Raji (cell line): ENCODE data around the gene ZNF335.

Source experiments
- POLR2A ChIP-seq: IDR thresholded peaks from 2 replicates; pipeline ENCODE4 v1.6.1; 2011; ENCODE audit warnings: low read depth, low read length, control low read depth; ENCODE audit not compliant: insufficient read depth

The ZNF335 gene

DNA sequence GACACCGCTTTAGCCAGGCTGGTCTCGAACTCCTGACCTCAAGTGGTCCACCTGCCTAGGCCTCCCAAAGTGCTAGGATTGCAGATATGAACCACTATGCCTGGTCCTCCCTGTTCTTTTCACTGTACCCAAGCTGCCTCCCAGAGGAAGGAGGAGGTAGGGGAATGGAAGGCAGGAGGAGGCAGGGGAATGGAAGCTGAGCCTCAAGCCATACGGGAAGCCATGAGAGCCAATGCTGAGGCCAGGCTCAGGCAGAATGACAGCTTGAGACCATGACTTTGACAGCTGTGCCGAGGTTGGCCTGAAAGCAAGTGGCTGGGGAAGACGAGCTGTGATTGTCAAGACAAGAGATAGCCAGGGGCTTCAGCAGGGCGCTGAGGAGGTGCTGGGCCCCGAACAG lies 13.6 kb upstream of the ZNF335 start:
- no peak for TF ChIP-seq POLR2A

DNA sequence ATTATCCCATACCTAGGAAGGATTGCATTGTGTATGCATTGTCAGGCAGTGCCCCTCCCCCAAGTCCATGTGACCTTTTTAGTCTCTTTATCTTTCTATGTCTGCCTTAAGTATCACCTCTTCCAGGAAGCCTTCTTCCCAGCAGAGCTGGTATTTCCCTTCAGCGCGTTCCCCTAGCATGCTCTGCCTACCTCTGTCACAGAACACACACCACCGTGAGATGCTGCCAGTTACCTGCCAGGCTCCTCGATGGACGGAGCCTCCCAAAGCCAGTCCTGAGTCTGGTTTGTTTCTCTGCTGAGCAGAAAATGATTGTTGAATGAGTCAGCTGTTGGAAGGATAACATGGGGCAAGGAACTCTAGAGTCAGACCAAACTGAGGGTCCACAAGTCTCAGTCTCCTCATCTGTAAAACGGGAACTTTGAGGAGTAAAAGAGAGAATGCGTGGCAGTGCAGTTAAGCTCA lies 11.3 kb upstream of the ZNF335 start:
- TF ChIP-seq POLR2A, result no peak

DNA sequence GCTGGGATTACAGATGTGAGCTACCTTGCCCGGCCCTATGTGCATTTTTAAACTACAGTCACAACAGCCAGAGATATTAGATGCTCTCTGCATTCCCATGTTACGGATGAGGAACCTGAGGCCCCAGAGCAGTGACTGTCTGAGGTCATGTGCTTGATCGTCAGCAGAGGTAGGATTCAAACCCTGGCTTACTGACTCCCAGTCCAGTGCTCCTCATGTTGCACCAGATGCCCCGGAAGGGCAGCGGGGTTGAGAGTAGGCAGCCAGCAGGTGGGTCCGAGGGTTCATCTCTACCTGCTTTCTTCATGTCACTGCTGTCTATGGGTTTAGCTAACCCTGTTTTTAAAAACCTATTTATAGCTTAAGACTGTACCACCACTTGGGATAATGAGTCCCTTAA lies 9.3 kb upstream of the ZNF335 start:
- no peak for TF ChIP-seq POLR2A

DNA sequence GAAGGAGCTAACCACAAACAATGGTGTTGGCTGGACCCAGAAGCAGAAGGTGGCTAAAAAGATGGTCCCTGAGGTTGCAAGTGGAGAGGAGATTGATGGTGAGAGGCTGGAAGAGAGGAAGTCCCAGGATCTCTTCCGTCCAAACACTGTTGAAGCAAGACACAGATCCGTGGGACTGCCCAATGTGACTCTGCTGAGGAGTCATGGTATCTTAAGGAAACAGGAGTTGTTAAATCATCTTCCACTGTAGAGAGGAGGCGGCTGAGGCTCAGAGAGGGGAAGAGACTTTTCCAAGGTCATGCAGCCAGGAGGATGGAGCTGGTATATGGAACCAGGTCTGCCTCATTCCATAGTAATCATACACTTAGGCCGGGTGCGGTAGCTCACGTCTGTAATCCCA lies 4.1 kb upstream of the ZNF335 start:
- TF ChIP-seq POLR2A, result no peak

DNA sequence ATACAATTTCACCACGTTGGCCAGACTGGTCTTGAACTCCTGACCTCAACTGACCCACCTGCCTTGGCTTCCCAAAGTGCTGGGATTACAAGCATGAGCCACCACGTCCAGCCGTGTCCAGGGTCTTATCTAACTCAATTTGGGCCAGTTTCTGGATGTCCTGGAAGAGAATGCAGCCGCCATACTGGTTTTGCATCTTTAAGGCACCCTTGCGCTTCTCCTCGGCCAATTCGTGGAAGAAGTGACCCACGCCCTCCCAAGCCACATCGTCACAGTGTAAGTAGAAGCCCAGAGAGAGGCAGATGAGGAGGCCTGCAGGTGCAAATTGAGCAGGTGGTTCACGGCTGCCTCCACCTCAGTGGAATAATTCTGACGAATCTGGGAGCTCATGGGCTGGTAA lies 3.7 kb upstream of the ZNF335 start:
- TF ChIP-seq POLR2A, result no peak

DNA sequence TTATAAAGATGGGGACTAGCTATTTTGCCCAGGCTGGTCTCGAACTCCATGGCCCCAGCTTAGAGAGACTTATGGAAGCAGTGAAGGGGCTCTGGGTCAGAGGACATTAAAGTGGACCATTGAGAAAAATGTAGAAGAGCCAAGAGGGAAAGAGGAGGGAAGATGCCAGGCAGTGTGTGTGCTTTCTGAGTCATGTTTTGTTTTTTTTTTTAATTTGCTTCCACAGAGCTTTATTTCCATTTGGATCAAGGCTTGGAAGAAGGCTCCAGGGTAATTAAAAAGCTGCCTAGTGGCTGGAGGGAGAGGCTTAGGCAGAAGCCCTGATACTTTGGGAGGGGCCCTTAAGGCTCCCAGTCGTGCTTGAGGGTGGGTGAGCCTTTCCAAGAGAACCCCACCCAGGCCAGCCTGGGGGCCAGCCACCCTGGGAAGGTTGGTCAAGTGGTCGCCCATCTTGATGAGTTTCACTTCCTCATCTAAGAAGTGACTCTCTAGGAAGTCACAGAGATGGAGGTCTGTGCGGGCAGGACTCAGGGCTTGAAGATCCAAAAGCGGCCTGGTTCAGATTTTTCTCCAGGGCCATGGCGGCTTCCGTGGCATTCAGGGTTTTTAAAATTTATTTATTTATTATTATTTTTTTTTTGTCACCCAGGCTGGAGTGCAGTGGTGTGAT lies 3.0 kb upstream of the ZNF335 start:
- TF ChIP-seq POLR2A, result no peak

DNA sequence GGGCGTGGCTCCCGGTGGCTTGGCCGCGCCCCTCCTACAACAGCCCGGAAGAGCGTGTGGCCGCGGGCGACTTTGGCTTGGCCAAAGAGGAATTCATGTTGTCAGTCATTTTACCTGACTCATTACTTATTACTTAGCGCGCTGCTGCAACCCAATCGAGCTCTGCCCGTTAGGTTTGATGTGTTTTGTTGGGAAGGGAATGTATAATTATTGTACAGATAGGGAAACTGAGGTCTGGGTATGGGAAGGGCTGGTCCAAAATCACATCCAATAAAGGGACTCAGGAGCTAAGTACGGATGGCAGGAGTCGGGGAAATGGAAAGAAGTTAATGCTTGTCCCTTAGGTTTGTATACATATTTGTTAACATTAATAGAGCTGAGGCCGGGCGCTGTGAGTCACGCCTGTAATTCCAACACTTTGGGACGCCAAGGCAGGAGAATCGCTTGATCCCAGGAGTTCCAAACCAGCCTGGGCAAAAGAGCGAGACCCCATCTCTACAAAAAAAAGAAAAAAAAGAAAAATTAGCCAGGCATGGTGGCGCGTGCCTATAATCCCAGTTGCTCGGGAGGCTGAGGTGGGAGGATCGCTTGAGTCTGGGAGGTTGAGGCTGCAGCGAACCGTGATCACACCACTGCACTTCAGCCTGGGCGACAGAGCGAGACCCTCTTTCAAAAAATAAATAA lies 639 bp upstream of the ZNF335 start:
- peak; percentile 76 for TF ChIP-seq POLR2A

DNA sequence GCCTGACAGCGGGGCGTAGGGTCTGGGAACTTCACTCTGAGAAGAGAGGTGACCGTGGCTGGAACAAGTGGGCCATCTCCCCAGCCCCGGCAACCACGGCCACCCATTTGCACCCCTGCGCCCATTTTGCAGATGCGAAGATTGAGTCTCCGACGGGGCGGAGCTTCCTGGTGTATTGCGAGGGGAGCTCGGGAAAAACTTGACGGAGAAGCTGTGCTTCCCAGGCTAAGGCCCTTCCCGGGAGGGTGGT lies 653 bp downstream of the ZNF335 start:
- peak; percentile 49; the same call in 1 of the 2 replicates for TF ChIP-seq POLR2A

DNA sequence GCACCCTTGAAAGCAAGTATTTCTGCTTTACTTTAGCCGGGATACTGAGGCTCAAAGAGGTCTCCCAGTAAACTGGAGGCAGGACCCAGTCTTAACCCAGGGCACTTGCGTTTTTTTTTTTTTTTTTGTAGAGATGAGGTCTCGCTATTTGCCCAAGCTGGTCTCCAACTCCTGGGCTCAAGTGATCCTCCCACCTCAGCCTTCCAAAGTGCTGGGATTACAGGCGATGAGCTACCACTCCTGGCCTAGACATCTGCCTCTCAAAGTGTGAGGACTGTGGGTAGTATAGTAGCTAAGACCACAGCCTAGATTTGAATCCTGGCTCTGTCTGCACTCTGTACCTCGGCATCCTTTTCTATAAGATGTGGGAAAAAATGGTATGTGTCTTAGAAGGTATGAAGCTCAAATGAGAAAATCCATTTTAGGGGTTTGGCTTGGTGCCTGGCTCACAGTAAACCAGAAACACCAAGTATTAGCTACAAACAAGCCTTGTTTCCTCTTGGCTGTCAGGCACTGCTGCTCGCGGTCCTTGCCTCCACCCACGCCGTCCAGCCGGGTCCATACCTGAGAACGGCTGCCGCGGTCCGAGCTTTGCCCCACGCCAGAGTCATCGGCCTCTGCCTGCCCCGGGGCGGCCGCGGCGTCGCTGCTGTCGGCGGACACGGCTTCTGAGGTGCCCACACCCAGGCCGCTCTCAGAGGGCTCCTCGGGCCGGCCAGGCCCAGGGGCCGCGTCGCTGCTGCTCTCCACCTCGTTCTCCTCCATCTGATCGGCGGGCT lies 1.2 kb downstream of the ZNF335 start:
- TF ChIP-seq POLR2A, result no peak

DNA sequence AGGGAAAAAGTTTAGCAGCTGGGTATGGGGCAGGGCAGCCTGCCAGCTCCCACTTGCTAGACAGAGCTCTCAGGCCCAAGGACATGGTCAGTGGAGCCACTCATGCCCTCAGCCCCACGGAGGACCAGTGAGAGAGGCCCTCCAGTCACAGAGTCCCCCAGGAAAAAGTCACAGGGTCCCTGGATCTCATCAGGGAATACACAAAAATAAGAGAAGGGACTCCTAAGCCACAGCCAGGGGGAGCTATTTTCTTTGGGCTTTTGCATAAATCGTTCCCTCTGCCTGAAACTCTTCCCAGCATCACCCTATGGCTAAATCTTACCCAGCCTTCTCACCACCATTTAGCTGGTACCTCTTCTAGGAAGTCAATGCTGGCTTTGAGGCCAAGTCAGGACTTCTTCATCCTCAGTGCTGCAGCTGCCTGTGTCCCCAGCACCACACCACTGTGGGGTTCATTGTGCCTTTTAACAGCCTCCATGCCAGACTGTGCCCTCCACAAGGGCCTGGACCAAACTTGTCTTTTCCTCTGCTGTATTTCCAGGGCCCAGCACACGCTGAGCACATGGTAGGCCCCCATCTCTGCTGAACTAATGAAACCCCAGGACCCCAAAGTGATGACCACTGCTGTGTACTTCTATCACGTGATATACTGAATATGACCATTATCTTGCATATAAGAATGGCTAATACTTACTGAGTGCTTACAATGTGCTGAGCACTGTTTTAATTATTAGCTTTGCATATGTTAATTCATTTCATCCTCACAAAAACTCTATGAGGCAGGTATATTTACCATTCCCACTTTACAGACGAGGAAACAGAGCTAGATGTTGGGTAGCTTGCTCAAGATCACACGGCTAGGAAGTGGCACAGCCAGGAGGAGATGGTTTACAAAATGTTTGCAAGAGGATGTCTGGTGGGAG lies 2.0 kb downstream of the ZNF335 start:
- no peak for TF ChIP-seq POLR2A

DNA sequence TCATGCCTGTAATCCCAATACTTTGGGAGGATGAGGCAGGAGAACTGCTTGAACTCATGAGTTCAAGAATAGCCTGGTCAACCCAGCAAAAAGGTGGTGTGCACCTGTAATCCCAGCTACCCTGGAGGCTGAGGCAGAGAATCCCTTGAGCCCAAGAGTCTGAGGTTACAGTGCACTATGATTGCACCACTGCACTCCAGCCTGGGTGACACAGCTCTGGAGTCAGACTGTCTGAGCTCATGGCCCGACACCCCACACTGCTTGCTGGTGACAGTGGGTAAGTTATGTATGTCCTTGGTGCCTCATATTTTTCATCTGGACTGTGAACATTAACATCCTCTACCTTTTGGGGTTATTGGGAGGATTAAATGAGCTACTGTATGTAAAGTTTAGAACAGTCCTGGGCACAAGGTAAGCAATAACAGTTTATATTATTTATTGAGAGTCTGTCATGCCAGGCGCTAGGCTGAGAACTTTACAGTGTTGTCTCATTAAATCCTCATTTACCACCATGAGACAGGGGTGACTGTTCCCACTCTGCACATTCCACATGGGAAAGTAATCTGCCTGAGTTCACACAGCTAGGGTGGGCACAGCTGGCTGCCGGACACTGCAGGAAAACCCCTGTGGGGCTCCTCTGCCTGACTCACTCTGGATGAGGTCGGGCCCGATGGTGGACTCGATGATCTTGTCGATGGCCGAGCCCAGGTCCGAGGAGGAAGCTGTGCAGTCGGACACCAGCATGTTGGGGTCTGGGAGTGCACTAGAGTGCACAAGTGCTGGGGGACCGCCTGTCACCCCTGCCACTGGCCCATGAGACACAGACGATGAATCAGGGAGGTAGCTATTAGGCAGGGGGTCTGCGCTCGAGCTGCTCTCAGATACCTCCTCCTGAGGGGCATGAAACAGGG lies 2.9 kb downstream of the ZNF335 start:
- no peak for TF ChIP-seq POLR2A

DNA sequence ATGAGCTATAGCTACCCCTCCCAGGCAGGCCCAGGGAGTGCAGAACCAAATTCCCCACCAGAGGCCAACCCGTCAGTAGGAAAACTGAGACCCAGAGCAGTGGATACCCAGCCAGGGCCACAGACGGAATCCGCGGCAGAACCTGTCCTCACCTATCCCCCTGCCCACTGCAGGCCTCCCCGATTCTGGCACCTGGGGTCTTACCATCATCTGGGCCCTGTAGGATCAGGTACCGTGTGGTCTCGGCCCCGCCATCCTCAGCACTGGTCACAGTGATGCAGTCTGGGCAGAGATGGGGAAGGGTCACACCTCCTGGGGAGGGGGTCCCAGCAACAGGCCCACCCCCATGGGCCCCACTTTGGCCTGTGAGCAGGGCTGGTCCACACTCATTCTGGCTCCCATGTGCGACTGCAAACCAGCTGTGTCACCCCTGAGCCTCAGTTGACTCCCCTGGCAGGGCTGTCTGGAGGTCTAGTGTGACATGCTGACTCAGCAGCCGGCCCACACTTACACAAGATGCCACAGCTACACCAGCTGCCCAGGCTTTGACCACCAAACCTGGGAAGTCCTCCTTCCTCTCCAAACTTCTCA lies 3.8 kb downstream of the ZNF335 start:
- no peak for TF ChIP-seq POLR2A

DNA sequence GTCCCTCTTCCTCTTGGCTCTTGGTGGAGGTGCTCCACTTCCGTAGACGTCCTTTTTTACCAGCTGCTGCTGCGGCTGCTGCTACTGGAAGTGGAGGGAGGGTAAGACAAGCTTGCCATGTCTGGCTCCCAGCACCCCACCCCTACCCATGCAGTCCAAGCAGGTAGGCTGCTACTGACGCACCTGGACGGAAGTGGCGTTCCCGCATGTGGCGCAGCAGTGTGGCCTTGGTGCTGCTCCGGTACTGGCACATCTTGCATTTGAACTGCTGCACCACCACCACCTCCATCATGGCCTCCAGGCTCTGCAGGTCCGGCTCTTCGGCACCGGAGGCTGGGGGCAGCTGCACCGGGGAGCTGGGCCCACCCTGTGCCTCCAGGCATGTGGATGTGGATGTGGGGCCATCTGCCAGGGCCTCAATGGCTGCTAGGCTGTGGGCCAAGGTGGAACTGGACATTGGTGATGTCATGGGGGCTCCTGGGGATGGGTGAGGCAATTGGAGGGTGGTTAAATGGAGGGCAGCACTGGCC lies 4.4 kb downstream of the ZNF335 start:
- no peak for TF ChIP-seq POLR2A
